ENCODE data around the gene TBX15.
A peak's percentile ranks its signal among the peaks of the same experiment; 100 is the strongest.

TBX15 gene

GRCh38 chr1:118988186-118989005, at the start of gene TBX15:
TSS of gene TBX15 (minus strand) at chr1:118988343. CDS start at chr1:118987795, 548 bp downstream.
- DNase-seq = no peak

GRCh38 chr1:119034359-119034758, 46.2 kb upstream of the TBX15 start:
- DNase-seq = no peak

- no peak for DNase-seq
Observed at GRCh38 chr1:119032986-119033385, 44.8 kb upstream of the TBX15 start.

GRCh38 chr1:119027759-119028158, 39.6 kb upstream of the TBX15 start:
- no peak for DNase-seq

- no peak for DNase-seq
Observed at GRCh38 chr1:119026956-119027355, 38.8 kb upstream of the TBX15 start.

GRCh38 chr1:119015547-119015946, 27.4 kb upstream of the TBX15 start:
- DNase-seq = no peak

- DNase-seq = no peak
Observed at GRCh38 chr1:119012383-119012782, 24.2 kb upstream of the TBX15 start.

GRCh38 chr1:119011706-119012105, 23.6 kb upstream of the TBX15 start:
- no peak for DNase-seq

GRCh38 chr1:119011116-119011515, 23.0 kb upstream of the TBX15 start:
- DNase-seq = no peak

GRCh38 chr1:119010201-119010600, 22.1 kb upstream of the TBX15 start:
- DNase-seq = no peak

GRCh38 chr1:119009312-119009655, 21.1 kb upstream of the TBX15 start:
- DNase-seq = no peak

GRCh38 chr1:119008483-119009311, 20.6 kb upstream of the TBX15 start:
- peak in 6 of 51 donors; percentile 1 to 19 (median 6) for DNase-seq

- no peak for DNase-seq
Observed at GRCh38 chr1:119007670-119008482, 19.7 kb upstream of the TBX15 start.

- DNase-seq = no peak
Observed at GRCh38 chr1:119007339-119007669, 19.2 kb upstream of the TBX15 start.

GRCh38 chr1:119006406-119007279, 18.5 kb upstream of the TBX15 start:
- DNase-seq = no peak

GRCh38 chr1:119005724-119006405, 17.7 kb upstream of the TBX15 start:
- DNase-seq = no peak

GRCh38 chr1:119004781-119005180, 16.6 kb upstream of the TBX15 start:
- DNase-seq = no peak

GRCh38 chr1:119004129-119004527, 16.0 kb upstream of the TBX15 start:
- DNase-seq = no peak

GRCh38 chr1:119003413-119004128, 15.4 kb upstream of the TBX15 start:
- no peak for DNase-seq
